ENCODE data around the gene PITX2.

Gene PITX2

DNA sequence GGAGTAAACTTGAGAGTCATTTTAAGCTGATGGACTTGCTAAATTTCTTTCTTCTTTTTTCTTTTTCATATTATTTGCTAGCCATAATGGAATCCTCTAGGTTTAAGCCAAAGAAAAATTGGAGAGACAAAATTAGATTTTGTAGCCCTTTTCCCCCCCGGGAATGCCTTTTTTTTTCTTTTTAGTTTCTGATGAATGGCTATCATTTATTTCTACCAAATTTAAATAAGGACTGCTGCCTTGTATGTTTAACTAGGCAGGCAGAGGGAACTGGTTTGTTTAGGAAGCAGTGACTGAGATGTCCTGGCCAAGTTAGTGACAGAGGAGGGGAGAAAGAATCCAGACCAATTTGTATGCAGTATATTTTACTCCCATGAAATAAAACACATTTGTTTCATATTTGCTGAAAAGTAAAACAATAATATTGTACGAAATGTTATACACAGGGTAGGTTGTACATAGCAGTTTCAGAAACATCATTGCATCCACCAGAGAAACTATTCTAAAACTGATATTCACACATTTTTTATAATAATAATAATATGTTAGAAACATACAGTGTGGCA, 5.7 kb downstream of the PITX2 start:
- Histone ChIP-seq H3K79me2 (ENCODE audit: insufficient read depth, low read length) (no peaks in the 10 kb centered on the region), H3K27me3 (ENCODE audit: insufficient read depth, low read length) (no peaks in the 10 kb centered on the region), H3K9ac (ENCODE audit: low read length) (no peak overlapping the region), H2AFZ (ENCODE audit: low read length) (no peak overlapping the region), H3K9me3 (ENCODE audit: low read length) (no peaks in the 10 kb centered on the region), H4K20me1 (ENCODE audit: insufficient read depth, low read length) (no peaks in the 10 kb centered on the region), H3K4me1 (ENCODE audit: insufficient read depth, low read length, severe bottlenecking) (no peaks in the 10 kb centered on the region), H3F3A (ENCODE audit: insufficient read depth, low read length) (no peaks in the 10 kb centered on the region), H3K27ac (ENCODE audit: low read depth, low read length, poor library complexity, severe bottlenecking) (no peak overlapping the region), H3K36me3 (ENCODE audit: insufficient read depth, low read length) (no peaks in the 10 kb centered on the region), H3K4me2 (ENCODE audit: low read length) (no peak overlapping the region), H3K9me2 (ENCODE audit: low read depth, low read length) (no peaks in the 10 kb centered on the region), H3K4me3 (ENCODE audit: low read depth, low read length, poor library complexity, severe bottlenecking) (no peak overlapping the region)
- TF ChIP-seq, protein P1, sequence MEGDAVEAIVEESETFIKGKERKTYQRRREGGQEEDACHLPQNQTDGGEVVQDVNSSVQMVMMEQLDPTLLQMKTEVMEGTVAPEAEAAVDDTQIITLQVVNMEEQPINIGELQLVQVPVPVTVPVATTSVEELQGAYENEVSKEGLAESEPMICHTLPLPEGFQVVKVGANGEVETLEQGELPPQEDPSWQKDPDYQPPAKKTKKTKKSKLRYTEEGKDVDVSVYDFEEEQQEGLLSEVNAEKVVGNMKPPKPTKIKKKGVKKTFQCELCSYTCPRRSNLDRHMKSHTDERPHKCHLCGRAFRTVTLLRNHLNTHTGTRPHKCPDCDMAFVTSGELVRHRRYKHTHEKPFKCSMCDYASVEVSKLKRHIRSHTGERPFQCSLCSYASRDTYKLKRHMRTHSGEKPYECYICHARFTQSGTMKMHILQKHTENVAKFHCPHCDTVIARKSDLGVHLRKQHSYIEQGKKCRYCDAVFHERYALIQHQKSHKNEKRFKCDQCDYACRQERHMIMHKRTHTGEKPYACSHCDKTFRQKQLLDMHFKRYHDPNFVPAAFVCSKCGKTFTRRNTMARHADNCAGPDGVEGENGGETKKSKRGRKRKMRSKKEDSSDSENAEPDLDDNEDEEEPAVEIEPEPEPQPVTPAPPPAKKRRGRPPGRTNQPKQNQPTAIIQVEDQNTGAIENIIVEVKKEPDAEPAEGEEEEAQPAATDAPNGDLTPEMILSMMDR (IDR thresholded peaks at IDR 0.05; ENCODE audit: low read length), result no peak
- TF ChIP-seq EZH2 (IDR thresholded peaks at IDR 0.05; ENCODE audit: borderline replicate concordance, low read length), result no peak

DNA sequence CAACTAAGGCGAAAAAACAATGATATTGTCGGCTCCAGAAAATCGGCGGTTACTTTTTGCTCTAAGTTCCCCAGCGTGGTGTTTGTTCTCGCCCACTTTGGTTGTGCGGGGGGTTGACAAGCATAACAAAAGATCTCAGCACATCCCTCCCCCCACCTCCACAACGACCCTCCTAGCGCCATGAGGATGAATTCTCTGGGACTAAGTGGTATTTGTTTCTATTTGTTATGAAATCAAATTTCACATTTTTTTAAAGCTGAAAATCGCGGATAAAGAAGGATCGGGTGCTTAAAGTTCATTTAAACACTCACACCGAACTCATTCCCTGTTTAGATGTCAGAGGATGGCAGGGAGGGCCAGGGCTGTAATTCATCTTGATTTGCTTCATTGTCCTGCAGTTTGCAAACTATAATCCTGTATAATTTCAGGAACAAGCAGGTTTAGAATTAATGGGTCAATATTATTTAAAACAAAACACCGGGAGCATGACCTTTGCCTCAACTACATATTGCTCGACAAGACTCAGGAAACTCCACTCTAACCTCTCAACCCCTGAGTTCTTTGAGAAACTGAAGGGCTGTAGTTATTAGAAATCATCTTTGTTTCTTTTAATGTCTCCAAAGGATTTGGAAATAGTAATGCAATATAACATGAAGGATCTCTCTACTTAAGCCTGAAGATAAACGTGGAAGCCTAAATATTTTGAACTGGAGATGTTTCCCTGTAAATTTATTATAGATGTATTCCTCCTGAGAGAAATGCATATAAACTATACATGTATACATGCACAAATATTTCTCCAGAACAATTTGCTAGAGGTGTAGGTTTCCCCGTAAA, 6.4 kb downstream of the PITX2 start:
- no peak overlapping the region for H3K9ac ChIP-seq (ENCODE audit: low read length)
- no peak overlapping the region for H2AFZ ChIP-seq (ENCODE audit: low read length)
- H3K79me2 ChIP-seq (ENCODE audit: insufficient read depth, low read length), result no peaks in the 10 kb centered on the region
- no peak overlapping the region for H3K4me3 ChIP-seq (ENCODE audit: low read depth, low read length, poor library complexity, severe bottlenecking)
- no peaks in the 10 kb centered on the region for H3K27me3 ChIP-seq (ENCODE audit: insufficient read depth, low read length)
- H3K9me2 ChIP-seq (ENCODE audit: low read depth, low read length), result no peaks in the 10 kb centered on the region
- no peaks in the 10 kb centered on the region for H4K20me1 ChIP-seq (ENCODE audit: insufficient read depth, low read length)
- no peak overlapping the region for H3K27ac ChIP-seq (ENCODE audit: low read depth, low read length, poor library complexity, severe bottlenecking)
- H3K9me3 ChIP-seq (ENCODE audit: low read length), result no peaks in the 10 kb centered on the region
- no peak overlapping the region for H3K4me2 ChIP-seq (ENCODE audit: low read length)
- no peaks in the 10 kb centered on the region for H3K36me3 ChIP-seq (ENCODE audit: insufficient read depth, low read length)
- H3F3A ChIP-seq (ENCODE audit: insufficient read depth, low read length), result no peaks in the 10 kb centered on the region
- H3K4me1 ChIP-seq (ENCODE audit: insufficient read depth, low read length, severe bottlenecking), result no peaks in the 10 kb centered on the region
- TF ChIP-seq, protein P1 (IDR thresholded peaks at IDR 0.05; ENCODE audit: low read length), result no peak
- TF ChIP-seq EZH2 (IDR thresholded peaks at IDR 0.05; ENCODE audit: borderline replicate concordance, low read length), result no peak

DNA sequence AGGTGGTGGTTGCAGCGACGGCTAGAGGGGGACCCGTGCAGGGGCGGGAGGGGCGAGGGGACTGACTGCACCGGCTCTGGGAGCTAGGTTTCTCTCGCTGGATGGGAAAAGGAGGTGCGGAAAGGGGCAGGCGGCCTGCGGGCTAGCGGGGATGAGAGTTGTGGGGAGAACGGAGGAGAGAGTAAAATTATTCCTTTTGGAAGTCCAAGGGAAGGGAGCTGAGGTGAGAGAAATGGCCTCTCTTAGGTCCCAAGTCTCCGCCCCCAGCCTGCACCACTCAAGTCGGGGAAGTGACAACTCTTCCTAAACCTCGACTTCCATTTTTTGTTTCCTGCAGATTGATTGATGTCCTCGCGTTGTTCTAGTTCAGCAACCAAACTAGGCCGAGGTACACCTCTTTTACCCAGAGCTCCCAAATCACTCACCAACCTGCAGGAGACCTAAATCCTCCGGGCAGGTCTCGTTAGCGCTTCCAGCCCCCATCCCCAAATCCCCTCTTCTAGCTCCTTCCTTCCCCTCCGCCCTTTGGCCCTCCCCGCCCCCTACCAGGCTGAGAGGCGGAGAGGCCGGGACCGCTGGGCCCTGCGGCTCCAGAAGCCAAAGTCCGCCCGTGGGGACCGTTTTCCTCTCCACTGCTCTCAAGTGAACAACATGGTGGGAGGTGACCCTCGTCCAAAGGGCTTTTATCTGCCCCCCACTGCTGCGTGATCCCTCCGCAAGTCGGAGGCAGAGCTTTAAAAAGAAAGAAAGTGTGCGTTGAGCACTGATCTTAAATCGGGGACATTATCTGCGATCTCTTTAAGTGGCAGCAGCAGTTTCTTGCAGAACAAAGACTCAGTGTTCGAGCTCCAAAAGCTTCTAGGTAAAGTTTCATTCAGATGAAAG, 7.3 kb downstream of the PITX2 start:
- Histone ChIP-seq H3K9me3 (ENCODE audit: low read length) (no peaks in the 10 kb centered on the region), H3K27ac (ENCODE audit: low read depth, low read length, poor library complexity, severe bottlenecking) (no peak overlapping the region), H3K36me3 (ENCODE audit: insufficient read depth, low read length) (no peaks in the 10 kb centered on the region), H3K9ac (ENCODE audit: low read length) (no peak overlapping the region), H3K79me2 (ENCODE audit: insufficient read depth, low read length) (no peaks in the 10 kb centered on the region), H3F3A (ENCODE audit: insufficient read depth, low read length) (no peaks in the 10 kb centered on the region), H3K4me2 (ENCODE audit: low read length) (no peak overlapping the region), H4K20me1 (ENCODE audit: insufficient read depth, low read length) (no peaks in the 10 kb centered on the region), H3K27me3 (ENCODE audit: insufficient read depth, low read length) (no peaks in the 10 kb centered on the region), H3K4me3 (ENCODE audit: low read depth, low read length, poor library complexity, severe bottlenecking) (no peak overlapping the region), H2AFZ (ENCODE audit: low read length) (no peak overlapping the region), H3K9me2 (ENCODE audit: low read depth, low read length) (no peaks in the 10 kb centered on the region), H3K4me1 (ENCODE audit: insufficient read depth, low read length, severe bottlenecking) (no peaks in the 10 kb centered on the region)
- no peak for TF ChIP-seq EZH2 (IDR thresholded peaks at IDR 0.05; ENCODE audit: borderline replicate concordance, low read length)
- TF ChIP-seq, protein P1 (IDR thresholded peaks at IDR 0.05; ENCODE audit: low read length), result no peak

All from OCI-LY1 (cell line).